ENCODE results near the gene PARP11. TPM values are rescaled to one million over a fixed set of nuclear protein-coding genes. Genes with fewer than 3 reads are reported as not detected.

The PARP11 gene
- total and polyA plus RNA-seq, 2 donors (not counting 3 experiments of a cell fraction or from before 2014, with no cell fraction given) = 3.0 to 4.9 TPM

- H2AFZ ChIP-seq (ENCODE audit: low read depth, low read length) = no peak overlapping the region
- H3K4me1 ChIP-seq (ENCODE audit: control insufficient read depth, extremely low read depth, insufficient read depth, low read length) = no peaks in the 10 kb centered on the region
- dilution Hi-C loops (cut with MboI; ENCODE audit: extremely low pct_ligation_motif_present, low sequenced_read_pairs) (no loop called here), intact Hi-C loops (cut with micrococcal nuclease) (loop anchor here (10.0 kb wide), 2 partner anchors 155 to 465 kb away; partner anchors contain the start of gene CCND2)
- H3K9ac ChIP-seq (replicated peaks; ENCODE audit: extremely low read depth, insufficient read depth, low read length) = no peak overlapping the region
- FAIRE-seq (no peak), DNase-seq (ENCODE audit: low read depth, low spot score) (no peak)
- no peaks in the 10 kb centered on the region for H3K9me3 ChIP-seq (replicated peaks; ENCODE audit: control insufficient read depth, insufficient read depth, low read length)
- ChIA-PET CTCF (interaction anchor here (7.2 kb wide), 1 partner anchor 510 kb away, joined by 322 read pairs; no protein-coding TSS in a partner anchor), POLR2A (no interaction called here)
- H3K4me2 ChIP-seq (ENCODE audit: insufficient read depth, low read length) = no peak overlapping the region
- TF ChIP-seq, protein P1, sequence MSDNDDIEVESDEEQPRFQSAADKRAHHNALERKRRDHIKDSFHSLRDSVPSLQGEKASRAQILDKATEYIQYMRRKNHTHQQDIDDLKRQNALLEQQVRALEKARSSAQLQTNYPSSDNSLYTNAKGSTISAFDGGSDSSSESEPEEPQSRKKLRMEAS (IDR thresholded peaks at IDR 0.05; ENCODE audit: insufficient read depth, insufficient read length) = no peak
- no peak for TF ChIP-seq FOS (IDR thresholded peaks at IDR 0.05; ENCODE audit: borderline replicate concordance, insufficient read depth, low read length)
- no peaks in the 10 kb centered on the region for H3K36me3 ChIP-seq (ENCODE audit: control insufficient read depth in 2 of 2, extremely low read depth in 1 of 2, insufficient read depth in 2 of 2, low read length in 2 of 2)
- H3K27me3 ChIP-seq (ENCODE audit: control insufficient read depth in 2 of 2, insufficient read depth in 2 of 2, low read length in 2 of 2) = no peaks in the 10 kb centered on the region
- H3K27ac ChIP-seq (ENCODE audit: insufficient read depth, low read depth, low read length) = no peak overlapping the region
- no peaks in the 10 kb centered on the region for H3K79me2 ChIP-seq (ENCODE audit: control insufficient read depth, insufficient read depth, low read length)
- no peaks in the 10 kb centered on the region for H3K9me1 ChIP-seq (replicated peaks; ENCODE audit: control insufficient read depth, extremely low read depth, insufficient read depth, low read length)
- BruUV-seq (replicated peaks) = no TSS peak
- H4K20me1 ChIP-seq (replicated peaks; ENCODE audit: control insufficient read depth, extremely low read depth, insufficient read depth, low read length) = no peaks in the 10 kb centered on the region
- no peak overlapping the region for H3K4me3 ChIP-seq (replicated peaks in 1 of 3; ENCODE audit: insufficient read depth in 1 of 3, low read depth in 1 of 3, low read length in 3 of 3)
These were observed 63.7 kb downstream of the PARP11 start for GRCh38 chr12:3809357-3810015.

GRCh38 chr12:3805077-3805476 is 68.1 kb downstream of the PARP11 start:
- no peaks in the 10 kb centered on the region for H3K9me3 ChIP-seq (replicated peaks; ENCODE audit: control insufficient read depth, insufficient read depth, low read length)
- no peaks in the 10 kb centered on the region for H3K79me2 ChIP-seq (ENCODE audit: control insufficient read depth, insufficient read depth, low read length)
- H4K20me1 ChIP-seq (replicated peaks; ENCODE audit: control insufficient read depth, extremely low read depth, insufficient read depth, low read length) = no peaks in the 10 kb centered on the region
- intact Hi-C loops (cut with micrococcal nuclease) = loop anchor here (10.0 kb wide), 2 partner anchors 150 to 470 kb away; partner anchors contain the start of gene CCND2
- no peaks in the 10 kb centered on the region for H3K36me3 ChIP-seq (ENCODE audit: control insufficient read depth in 2 of 2, extremely low read depth in 1 of 2, insufficient read depth in 2 of 2, low read length in 2 of 2)
- BruUV-seq (replicated peaks) = no TSS peak
- FAIRE-seq = no peak
- no peak overlapping the region for H2AFZ ChIP-seq (ENCODE audit: low read depth, low read length)
- no peak overlapping the region for H3K27ac ChIP-seq (ENCODE audit: insufficient read depth, low read depth, low read length)
- H3K4me3 ChIP-seq (replicated peaks in 1 of 3; ENCODE audit: insufficient read depth in 1 of 3, low read depth in 1 of 3, low read length in 3 of 3) = no peak overlapping the region
- no peak overlapping the region for H3K9ac ChIP-seq (replicated peaks; ENCODE audit: extremely low read depth, insufficient read depth, low read length)
- dilution Hi-C loops (cut with MboI; ENCODE audit: extremely low pct_ligation_motif_present, low sequenced_read_pairs) = no loop called here
- POLR2A ChIA-PET = no interaction called here
- H3K4me1 ChIP-seq (ENCODE audit: control insufficient read depth, extremely low read depth, insufficient read depth, low read length) = no peaks in the 10 kb centered on the region
- H3K9me1 ChIP-seq (replicated peaks; ENCODE audit: control insufficient read depth, extremely low read depth, insufficient read depth, low read length) = no peaks in the 10 kb centered on the region
- no peaks in the 10 kb centered on the region for H3K27me3 ChIP-seq (ENCODE audit: control insufficient read depth in 2 of 2, insufficient read depth in 2 of 2, low read length in 2 of 2)
- CTCF ChIA-PET = interaction anchor here (1.2 to 7.2 kb wide), 6 partner anchors 22 to 505 kb away, joined by 3 to 322 read pairs (median 17); no protein-coding TSS in a partner anchor
- no peak overlapping the region for H3K4me2 ChIP-seq (ENCODE audit: insufficient read depth, low read length)
- no peak for DNase-seq (ENCODE audit: low read depth, low spot score)
- TF ChIP-seq EZH2 (IDR thresholded peaks at IDR 0.05; ENCODE audit: borderline replicate concordance, low read depth, low read length, severe bottlenecking) = no peak
- TF ChIP-seq MYC (IDR thresholded peaks at IDR 0.05; ENCODE audit: low read depth, low read length) = no peak
- no peak for TF ChIP-seq FOS (IDR thresholded peaks at IDR 0.05; ENCODE audit: borderline replicate concordance, insufficient read depth, low read length)
- no peak for TF ChIP-seq POLR2AphosphoS5 (IDR thresholded peaks at IDR 0.05; ENCODE audit: insufficient read depth, low read depth, low read length)
- no peak for TF ChIP-seq JUN (IDR thresholded peaks at IDR 0.05; ENCODE audit: borderline replicate concordance, insufficient read depth, insufficient read length, low read depth)
- TF ChIP-seq POLR2A (IDR thresholded peaks at IDR 0.05; ENCODE audit: low read depth, low read length) = no peak
- TF ChIP-seq CTCF (IDR thresholded peaks at IDR 0.05; ENCODE audit: extremely low read depth in 1 of 2, insufficient read depth in 1 of 2, low read depth in 1 of 2, low read length in 2 of 2) = no peak
- TF ChIP-seq, protein P1 (IDR thresholded peaks at IDR 0.05; ENCODE audit: insufficient read depth, insufficient read length) = no peak
- TF ChIP-seq GATA2 (IDR thresholded peaks at IDR 0.05; ENCODE audit: insufficient read depth, insufficient read length, low read depth, low read length) = no peak

All from endothelial cell of umbilical vein (primary cell).